HL-60 (cell line): Measurements from ENCODE around the gene ERBB4.

Experiments
- DNase-seq, 2 experiments: peaks; one replicate each; pipeline ENCODE4 v3.0.0-alpha.2; 2010 to 2020; ENCODE audit warnings: low read depth in 1 of 2, low spot score in 1 of 2
- H3K27ac ChIP-seq: fragments of 250-450 bp; sonication (Bioruptor Pico); replicated peaks from 2 replicates; pipeline ENCODE4 v1.5.1; 2020; ENCODE audit warnings: mild to moderate bottlenecking, moderate library complexity
- H3K27me3 ChIP-seq: fragments of 250-450 bp; sonication (Bioruptor Pico); 2 replicates; pipeline ENCODE4 v1.5.1; 2021; ENCODE audit warnings: mild to moderate bottlenecking, moderate library complexity; ENCODE audit not compliant: insufficient read depth, poor library complexity, severe bottlenecking
- H3K4me3 ChIP-seq: replicated peaks from 2 replicates; pipeline ENCODE4 v1.5.1; 2011; ENCODE audit warnings: mild to moderate bottlenecking, control low read depth, low read length; ENCODE audit not compliant: insufficient read depth
- GABPA ChIP-seq: IDR thresholded peaks from 2 replicates; pipeline ENCODE4 v1.6.1; 2012; ENCODE audit warnings: low read depth
- POLR2AphosphoS5 ChIP-seq: IDR thresholded peaks from 2 replicates; pipeline ENCODE4 v1.6.1; 2012; ENCODE audit warnings: low read depth
- SPI1 ChIP-seq: IDR thresholded peaks from 2 replicates; pipeline ENCODE4 v1.6.1; 2012; ENCODE audit warnings: low read depth, mild to moderate bottlenecking, borderline replicate concordance
- TF ChIP-seq, protein P1 (sequence below): IDR thresholded peaks from 2 replicates; pipeline ENCODE4 v1.6.1; 2012; ENCODE audit warnings: low read depth; ENCODE audit not compliant: insufficient replicate concordance
- TF ChIP-seq, protein P2 (sequence below): IDR thresholded peaks from one replicate; pipeline ENCODE4 v1.5.1; 2011; ENCODE audit warnings: low read length, control low read depth, inconsistent platforms; ENCODE audit not compliant: insufficient read depth

Gene ERBB4

DNA sequence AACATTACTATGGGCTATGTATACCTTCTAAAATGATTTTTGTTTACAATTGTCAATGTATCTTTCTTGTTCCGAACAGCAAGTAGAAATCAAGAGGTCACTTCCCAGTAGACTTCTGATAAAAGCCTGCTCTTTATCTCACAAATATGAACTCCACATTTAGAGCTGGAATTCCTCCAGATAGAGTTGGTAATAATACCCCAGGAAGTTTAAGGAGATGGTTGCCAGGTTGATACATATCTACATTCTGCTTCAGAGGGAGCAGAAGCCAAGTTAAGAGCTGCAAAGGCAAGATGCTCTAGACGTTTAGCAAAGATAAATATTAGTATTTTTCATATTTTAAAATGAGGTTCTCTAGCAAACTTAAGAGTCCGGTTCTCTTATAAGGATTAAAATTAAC, 267.0 kb downstream of the ERBB4 start:
- H3K27me3 ChIP-seq, result no peaks in the 10 kb centered on the region
- DNase-seq, result no peak
- H3K4me3 ChIP-seq, result no peak overlapping the region
- no peak for TF ChIP-seq SPI1
- TF ChIP-seq, protein P1, sequence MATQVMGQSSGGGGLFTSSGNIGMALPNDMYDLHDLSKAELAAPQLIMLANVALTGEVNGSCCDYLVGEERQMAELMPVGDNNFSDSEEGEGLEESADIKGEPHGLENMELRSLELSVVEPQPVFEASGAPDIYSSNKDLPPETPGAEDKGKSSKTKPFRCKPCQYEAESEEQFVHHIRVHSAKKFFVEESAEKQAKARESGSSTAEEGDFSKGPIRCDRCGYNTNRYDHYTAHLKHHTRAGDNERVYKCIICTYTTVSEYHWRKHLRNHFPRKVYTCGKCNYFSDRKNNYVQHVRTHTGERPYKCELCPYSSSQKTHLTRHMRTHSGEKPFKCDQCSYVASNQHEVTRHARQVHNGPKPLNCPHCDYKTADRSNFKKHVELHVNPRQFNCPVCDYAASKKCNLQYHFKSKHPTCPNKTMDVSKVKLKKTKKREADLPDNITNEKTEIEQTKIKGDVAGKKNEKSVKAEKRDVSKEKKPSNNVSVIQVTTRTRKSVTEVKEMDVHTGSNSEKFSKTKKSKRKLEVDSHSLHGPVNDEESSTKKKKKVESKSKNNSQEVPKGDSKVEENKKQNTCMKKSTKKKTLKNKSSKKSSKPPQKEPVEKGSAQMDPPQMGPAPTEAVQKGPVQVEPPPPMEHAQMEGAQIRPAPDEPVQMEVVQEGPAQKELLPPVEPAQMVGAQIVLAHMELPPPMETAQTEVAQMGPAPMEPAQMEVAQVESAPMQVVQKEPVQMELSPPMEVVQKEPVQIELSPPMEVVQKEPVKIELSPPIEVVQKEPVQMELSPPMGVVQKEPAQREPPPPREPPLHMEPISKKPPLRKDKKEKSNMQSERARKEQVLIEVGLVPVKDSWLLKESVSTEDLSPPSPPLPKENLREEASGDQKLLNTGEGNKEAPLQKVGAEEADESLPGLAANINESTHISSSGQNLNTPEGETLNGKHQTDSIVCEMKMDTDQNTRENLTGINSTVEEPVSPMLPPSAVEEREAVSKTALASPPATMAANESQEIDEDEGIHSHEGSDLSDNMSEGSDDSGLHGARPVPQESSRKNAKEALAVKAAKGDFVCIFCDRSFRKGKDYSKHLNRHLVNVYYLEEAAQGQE, result no peak
- no peak for TF ChIP-seq GABPA
- no peak for TF ChIP-seq POLR2AphosphoS5
- TF ChIP-seq, protein P2, sequence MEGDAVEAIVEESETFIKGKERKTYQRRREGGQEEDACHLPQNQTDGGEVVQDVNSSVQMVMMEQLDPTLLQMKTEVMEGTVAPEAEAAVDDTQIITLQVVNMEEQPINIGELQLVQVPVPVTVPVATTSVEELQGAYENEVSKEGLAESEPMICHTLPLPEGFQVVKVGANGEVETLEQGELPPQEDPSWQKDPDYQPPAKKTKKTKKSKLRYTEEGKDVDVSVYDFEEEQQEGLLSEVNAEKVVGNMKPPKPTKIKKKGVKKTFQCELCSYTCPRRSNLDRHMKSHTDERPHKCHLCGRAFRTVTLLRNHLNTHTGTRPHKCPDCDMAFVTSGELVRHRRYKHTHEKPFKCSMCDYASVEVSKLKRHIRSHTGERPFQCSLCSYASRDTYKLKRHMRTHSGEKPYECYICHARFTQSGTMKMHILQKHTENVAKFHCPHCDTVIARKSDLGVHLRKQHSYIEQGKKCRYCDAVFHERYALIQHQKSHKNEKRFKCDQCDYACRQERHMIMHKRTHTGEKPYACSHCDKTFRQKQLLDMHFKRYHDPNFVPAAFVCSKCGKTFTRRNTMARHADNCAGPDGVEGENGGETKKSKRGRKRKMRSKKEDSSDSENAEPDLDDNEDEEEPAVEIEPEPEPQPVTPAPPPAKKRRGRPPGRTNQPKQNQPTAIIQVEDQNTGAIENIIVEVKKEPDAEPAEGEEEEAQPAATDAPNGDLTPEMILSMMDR, result no peak
- no peak overlapping the region for H3K27ac ChIP-seq

GRCh38 chr2:212269005-212269404, 269.6 kb downstream of the ERBB4 start:
- Histone ChIP-seq H3K27ac (no peak overlapping the region), H3K4me3 (no peak overlapping the region), H3K27me3 (no peaks in the 10 kb centered on the region)
- TF ChIP-seq POLR2AphosphoS5 (no peak), SPI1 (no peak), GABPA (no peak)
- TF ChIP-seq, protein P1, result no peak
- no peak for DNase-seq

- Histone ChIP-seq H3K4me3 (no peak overlapping the region), H3K27ac (no peak overlapping the region), H3K27me3 (no peaks in the 10 kb centered on the region)
- TF ChIP-seq POLR2AphosphoS5 (no peak), SPI1 (no peak), GABPA (no peak)
- TF ChIP-seq, protein P1, result no peak
- TF ChIP-seq, protein P2, result no peak
- no peak for DNase-seq
Observed at GRCh38 chr2:212266297-212266696, 272.3 kb downstream of the ERBB4 start.

GRCh38 chr2:212265777-212266176, 272.8 kb downstream of the ERBB4 start:
- TF ChIP-seq, protein P2, result no peak
- no peak for TF ChIP-seq POLR2AphosphoS5
- TF ChIP-seq SPI1, result no peak
- TF ChIP-seq GABPA, result no peak
- TF ChIP-seq, protein P1, result no peak
- no peak overlapping the region for H3K27ac ChIP-seq
- no peaks in the 10 kb centered on the region for H3K27me3 ChIP-seq
- no peak for DNase-seq
- no peak overlapping the region for H3K4me3 ChIP-seq
